Measurements from ENCODE around the gene COMMD4. TPM values are rescaled to one million over a fixed set of nuclear protein-coding genes. Genes with fewer than 3 reads are reported as not detected.

COMMD4 gene
- total and polyA plus RNA-seq, 2 donors (not counting 3 experiments of a cell fraction or from before 2014, with no cell fraction given), result 114 to 244 TPM

- peak; percentile 42 for FAIRE-seq
- Histone ChIP-seq H2AFZ (ENCODE audit: low read depth, low read length) (no peak overlapping the region), H3K4me1 (ENCODE audit: control insufficient read depth, extremely low read depth, insufficient read depth, low read length) (peaks cover 6% of the 10 kb centered on the region), H3K79me2 (ENCODE audit: control insufficient read depth, insufficient read depth, low read length) (peaks cover 5% of the 10 kb centered on the region), H3K9me3 (replicated peaks; ENCODE audit: control insufficient read depth, insufficient read depth, low read length) (no peaks in the 10 kb centered on the region), H3K4me3 (replicated peaks in 1 of 3; ENCODE audit: insufficient read depth in 1 of 3, low read depth in 1 of 3, low read length in 3 of 3) (no peak overlapping the region), H3K9ac (replicated peaks; ENCODE audit: extremely low read depth, insufficient read depth, low read length) (no peak overlapping the region), H3K36me3 (ENCODE audit: control insufficient read depth in 2 of 2, extremely low read depth in 1 of 2, insufficient read depth in 2 of 2, low read length in 2 of 2) (peaks cover 0 to 57% of the 10 kb centered on the region in 2 experiments), H3K4me2 (ENCODE audit: insufficient read depth, low read length) (no peak overlapping the region), H3K9me1 (replicated peaks; ENCODE audit: control insufficient read depth, extremely low read depth, insufficient read depth, low read length) (no peaks in the 10 kb centered on the region), H3K27ac (ENCODE audit: insufficient read depth, low read depth, low read length) (no peak overlapping the region), H4K20me1 (replicated peaks; ENCODE audit: control insufficient read depth, extremely low read depth, insufficient read depth, low read length) (no peaks in the 10 kb centered on the region), H3K27me3 (ENCODE audit: control insufficient read depth in 2 of 2, insufficient read depth in 2 of 2, low read length in 2 of 2) (no peaks in the 10 kb centered on the region)
- CTCF ChIA-PET, result no interaction called here
- dilution Hi-C loops (cut with MboI; ENCODE audit: extremely low pct_ligation_motif_present, low sequenced_read_pairs), result no loop called here
- no TSS peak for BruUV-seq (replicated peaks)
- TF ChIP-seq FOS (IDR thresholded peaks at IDR 0.05; ENCODE audit: borderline replicate concordance, insufficient read depth, low read length), result no peak
- no peak for TF ChIP-seq JUN (IDR thresholded peaks at IDR 0.05; ENCODE audit: borderline replicate concordance, insufficient read depth, insufficient read length, low read depth)
- TF ChIP-seq GATA2 (IDR thresholded peaks at IDR 0.05; ENCODE audit: insufficient read depth, insufficient read length, low read depth, low read length), result no peak
- POLR2A ChIA-PET, result interaction anchor here (0.7 kb wide), 1 partner anchor 277 kb away, joined by 3 read pairs; the partner anchor contains the start of gene IMP3
- intact Hi-C loops (cut with micrococcal nuclease), result loop anchor here (10.0 kb wide), 1 partner anchor 442 kb away; no protein-coding TSS in a partner anchor
- DNase-seq (ENCODE audit: low read depth, low spot score), result no peak
These were observed 26.9 kb downstream of the COMMD4 start for GRCh38 chr15:75362642-75363249.

- no peak for DNase-seq (ENCODE audit: low read depth, low spot score)
- no peak for TF ChIP-seq MAX (IDR thresholded peaks at IDR 0.05; ENCODE audit: insufficient read depth, insufficient read length)
- no peak for TF ChIP-seq CTCF (IDR thresholded peaks at IDR 0.05; ENCODE audit: extremely low read depth in 1 of 2, insufficient read depth in 1 of 2, low read depth in 1 of 2, low read length in 2 of 2)
- no peak for TF ChIP-seq POLR2A (IDR thresholded peaks at IDR 0.05; ENCODE audit: low read depth, low read length)
- no peak for TF ChIP-seq FOS (IDR thresholded peaks at IDR 0.05; ENCODE audit: borderline replicate concordance, insufficient read depth, low read length)
- no peak for TF ChIP-seq POLR2AphosphoS5 (IDR thresholded peaks at IDR 0.05; ENCODE audit: insufficient read depth, low read depth, low read length)
- no peak for TF ChIP-seq EZH2 (IDR thresholded peaks at IDR 0.05; ENCODE audit: borderline replicate concordance, low read depth, low read length, severe bottlenecking)
- BruUV-seq (replicated peaks), result no TSS peak
- ChIA-PET POLR2A (no interaction called here), CTCF (no interaction called here)
- no peak overlapping the region for H3K9ac ChIP-seq (replicated peaks; ENCODE audit: extremely low read depth, insufficient read depth, low read length)
- intact Hi-C loops (cut with micrococcal nuclease) (loop anchor here (10.0 kb wide), 1 partner anchor 441 kb away; no protein-coding TSS in a partner anchor), dilution Hi-C loops (cut with MboI; ENCODE audit: extremely low pct_ligation_motif_present, low sequenced_read_pairs) (no loop called here)
- no peaks in the 10 kb centered on the region for H4K20me1 ChIP-seq (replicated peaks; ENCODE audit: control insufficient read depth, extremely low read depth, insufficient read depth, low read length)
- no peak overlapping the region for H3K27ac ChIP-seq (ENCODE audit: insufficient read depth, low read depth, low read length)
- H3K4me2 ChIP-seq (ENCODE audit: insufficient read depth, low read length), result no peak overlapping the region
- no peak for FAIRE-seq
- H3K9me3 ChIP-seq (replicated peaks; ENCODE audit: control insufficient read depth, insufficient read depth, low read length), result no peaks in the 10 kb centered on the region
- H2AFZ ChIP-seq (ENCODE audit: low read depth, low read length), result no peak overlapping the region
- no peaks in the 10 kb centered on the region for H3K27me3 ChIP-seq (ENCODE audit: control insufficient read depth in 2 of 2, insufficient read depth in 2 of 2, low read length in 2 of 2)
- no peaks in the 10 kb centered on the region for H3K9me1 ChIP-seq (replicated peaks; ENCODE audit: control insufficient read depth, extremely low read depth, insufficient read depth, low read length)
- peaks cover 0 to 48% of the 10 kb centered on the region in 2 experiments for H3K36me3 ChIP-seq (ENCODE audit: control insufficient read depth in 2 of 2, extremely low read depth in 1 of 2, insufficient read depth in 2 of 2, low read length in 2 of 2)
- peaks cover 5% of the 10 kb centered on the region for H3K79me2 ChIP-seq (ENCODE audit: control insufficient read depth, insufficient read depth, low read length)
- peaks cover 6% of the 10 kb centered on the region for H3K4me1 ChIP-seq (ENCODE audit: control insufficient read depth, extremely low read depth, insufficient read depth, low read length)
- no peak overlapping the region for H3K4me3 ChIP-seq (replicated peaks in 1 of 3; ENCODE audit: insufficient read depth in 1 of 3, low read depth in 1 of 3, low read length in 3 of 3)
These were observed 27.9 kb downstream of the COMMD4 start for GRCh38 chr15:75363786-75364185.

Measured in endothelial cell of umbilical vein (primary cell).